Colonic mucosa (tissue), 4 donors: ENCODE measurements around the gene VSIG2. TPM values are rescaled to one million over a fixed set of nuclear protein-coding genes. Genes with fewer than 3 reads are reported as not detected.

Experiments
- DNase-seq: peaks from one replicate; pipeline ENCODE4 v3.0.0-alpha.2; 2020
- H3K27ac ChIP-seq: fragments of 200-600 bp; one replicate; pipeline ENCODE4 v1.8.0; 2021
- H3K27me3 ChIP-seq: fragments of 200-600 bp; one replicate; pipeline ENCODE4 v1.8.0; 2021
- H3K36me3 ChIP-seq: fragments of 200-600 bp; one replicate; pipeline ENCODE4 v1.8.0; 2021
- H3K4me1 ChIP-seq: fragments of 200-600 bp; one replicate; pipeline ENCODE4 v1.8.0; 2021; ENCODE audit warnings: mild to moderate bottlenecking
- H3K4me3 ChIP-seq: fragments of 200-600 bp; one replicate; pipeline ENCODE4 v1.8.0; 2021
- H3K9ac ChIP-seq, 2 donors: one replicate each; pipeline ENCODE4 v1.7.0; 2013; ENCODE audit warnings: control low read depth in 2 of 2, low read depth in 2 of 2, low read length in 2 of 2
- H3K9me3 ChIP-seq: fragments of 200-600 bp; one replicate; pipeline ENCODE4 v1.8.0; 2021
- intact Hi-C: fragments of 100-400 bp; cut with DNase I; formaldehyde crosslinking; loops from one replicate; pipeline ENCODE4 v1.14.1; 2022
- total RNA-seq, 2 donors: library from RNA; stranded (reverse); fragmentation: NEBNext Ultra II Directional in 1 of 2; extraction: Animal tissue kit (Norgen Biotek cat#: 25700) in 1 of 2; gene quantifications; one replicate each; pipeline ENCODE4 v1.2.1, GENCODE V29; 2021
- TF ChIP-seq, protein P1 (sequence below): fragments of 200-600 bp; IDR thresholded peaks from one replicate; pipeline ENCODE4 v1.8.0; 2022; ENCODE audit warnings: antibody characterized with exemption, mild to moderate bottlenecking
- donor health status: healthy.
- donor health status: DM: no; HTN: no; CAD: no.
- donor health status: DM: no; HTN: no; CAD: no.

VSIG2 gene
- total RNA-seq, 2 donors from 2014 or later = 122 to 155 TPM

- H3K9ac ChIP-seq = no peak overlapping the region
- H3K9me3 ChIP-seq = no peaks in the 10 kb centered on the region
- H3K36me3 ChIP-seq = no peaks in the 10 kb centered on the region
- TF ChIP-seq, protein P1, sequence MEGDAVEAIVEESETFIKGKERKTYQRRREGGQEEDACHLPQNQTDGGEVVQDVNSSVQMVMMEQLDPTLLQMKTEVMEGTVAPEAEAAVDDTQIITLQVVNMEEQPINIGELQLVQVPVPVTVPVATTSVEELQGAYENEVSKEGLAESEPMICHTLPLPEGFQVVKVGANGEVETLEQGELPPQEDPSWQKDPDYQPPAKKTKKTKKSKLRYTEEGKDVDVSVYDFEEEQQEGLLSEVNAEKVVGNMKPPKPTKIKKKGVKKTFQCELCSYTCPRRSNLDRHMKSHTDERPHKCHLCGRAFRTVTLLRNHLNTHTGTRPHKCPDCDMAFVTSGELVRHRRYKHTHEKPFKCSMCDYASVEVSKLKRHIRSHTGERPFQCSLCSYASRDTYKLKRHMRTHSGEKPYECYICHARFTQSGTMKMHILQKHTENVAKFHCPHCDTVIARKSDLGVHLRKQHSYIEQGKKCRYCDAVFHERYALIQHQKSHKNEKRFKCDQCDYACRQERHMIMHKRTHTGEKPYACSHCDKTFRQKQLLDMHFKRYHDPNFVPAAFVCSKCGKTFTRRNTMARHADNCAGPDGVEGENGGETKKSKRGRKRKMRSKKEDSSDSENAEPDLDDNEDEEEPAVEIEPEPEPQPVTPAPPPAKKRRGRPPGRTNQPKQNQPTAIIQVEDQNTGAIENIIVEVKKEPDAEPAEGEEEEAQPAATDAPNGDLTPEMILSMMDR = no peak
- DNase-seq = no peak
- intact Hi-C loops = no loop called here
- H3K4me1 ChIP-seq = peaks cover 10% of the 10 kb centered on the region
- H3K27ac ChIP-seq = no peak overlapping the region
- no peaks in the 10 kb centered on the region for H3K27me3 ChIP-seq
- H3K4me3 ChIP-seq = no peak overlapping the region
Observed at GRCh38 chr11:124796312-124796711, 44.3 kb upstream of the VSIG2 start.

DNA sequence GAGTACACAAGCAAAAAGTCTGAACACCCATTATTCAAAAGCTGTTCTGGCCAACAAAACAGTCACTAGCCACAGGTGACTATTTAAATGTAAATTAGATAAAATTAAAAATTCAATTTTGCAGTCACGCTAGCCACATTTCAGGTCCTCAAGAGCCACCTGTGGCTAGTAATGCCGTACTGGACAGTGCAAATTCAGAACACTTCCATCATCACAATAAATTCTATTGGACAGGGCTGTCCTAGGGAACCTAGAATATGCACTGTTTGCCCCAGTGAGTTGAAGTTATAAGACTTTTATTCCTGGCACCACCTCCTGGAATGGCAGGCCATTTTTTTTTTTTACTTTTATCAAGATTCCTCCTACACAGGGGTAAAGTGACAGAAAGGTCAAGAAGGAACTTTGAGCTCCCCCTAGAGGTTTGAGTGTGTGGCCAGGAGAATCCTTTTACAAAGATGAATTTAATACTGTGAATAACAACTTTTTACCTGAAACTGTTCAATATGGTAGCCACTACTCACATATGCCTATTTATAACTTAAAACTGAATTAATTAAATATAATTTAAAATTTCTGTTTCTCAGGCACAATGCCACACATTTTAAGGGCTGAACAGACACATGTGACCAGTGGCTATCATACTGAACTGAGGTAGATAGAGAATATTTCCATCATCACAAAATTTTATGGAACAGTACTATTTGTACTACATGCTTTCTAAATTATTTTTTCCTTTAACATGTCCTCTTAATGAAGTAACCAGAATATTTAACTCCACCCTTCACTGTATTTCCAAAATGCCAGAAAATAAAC, 41.6 kb upstream of the VSIG2 start:
- peaks cover 4% of the 10 kb centered on the region for H3K4me1 ChIP-seq
- no peaks in the 10 kb centered on the region for H3K27me3 ChIP-seq
- TF ChIP-seq, protein P1 = peak; percentile 74
- H3K9ac ChIP-seq = no peak overlapping the region
- H3K36me3 ChIP-seq = no peaks in the 10 kb centered on the region
- no peaks in the 10 kb centered on the region for H3K9me3 ChIP-seq
- no peak overlapping the region for H3K4me3 ChIP-seq
- no peak overlapping the region for H3K27ac ChIP-seq
- intact Hi-C loops = loop anchor here (5.0 kb wide), 1 partner anchor 126 kb away; no protein-coding TSS in a partner anchor
- DNase-seq = peak; percentile 54

GRCh38 chr11:124791626-124792341, 39.7 kb upstream of the VSIG2 start:
- Histone ChIP-seq H3K4me3 (no peak overlapping the region), H3K9ac (no peak overlapping the region), H3K9me3 (no peaks in the 10 kb centered on the region), H3K4me1 (no peaks in the 10 kb centered on the region), H3K27ac (no peak overlapping the region), H3K27me3 (no peaks in the 10 kb centered on the region), H3K36me3 (no peaks in the 10 kb centered on the region)
- DNase-seq = no peak
- intact Hi-C loops = loop anchor here (5.0 kb wide), 1 partner anchor 124 kb away; no protein-coding TSS in a partner anchor
- TF ChIP-seq, protein P1 = no peak

DNA sequence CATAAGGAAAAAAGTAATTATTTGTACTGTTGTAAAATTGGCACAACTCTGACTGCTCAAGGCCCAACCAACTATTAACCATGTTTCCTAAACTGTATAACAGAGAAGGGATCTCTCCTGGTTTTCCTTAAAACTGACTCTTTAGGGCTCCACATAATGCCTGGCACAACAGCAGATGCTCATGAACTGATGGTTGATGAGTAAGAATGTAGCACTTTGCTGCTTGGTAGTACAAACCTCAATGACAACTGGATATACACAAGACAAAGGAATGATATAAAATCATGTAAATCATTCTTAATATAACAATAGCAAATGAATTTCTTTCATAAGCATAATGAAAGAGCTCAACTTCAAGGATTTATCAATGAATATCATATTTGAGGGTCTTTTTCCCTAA, 36.5 kb upstream of the VSIG2 start:
- Histone ChIP-seq H3K4me3 (no peak overlapping the region), H3K9ac (no peak overlapping the region), H3K9me3 (no peaks in the 10 kb centered on the region), H3K27ac (no peak overlapping the region), H3K27me3 (no peaks in the 10 kb centered on the region), H3K4me1 (no peaks in the 10 kb centered on the region), H3K36me3 (no peaks in the 10 kb centered on the region)
- TF ChIP-seq, protein P1 = no peak
- intact Hi-C loops = no loop called here
- DNase-seq = no peak

GRCh38 chr11:124784051-124784450, 32.0 kb upstream of the VSIG2 start:
- Histone ChIP-seq H3K9me3 (no peaks in the 10 kb centered on the region), H3K4me1 (no peaks in the 10 kb centered on the region), H3K27ac (no peak overlapping the region), H3K9ac (no peak overlapping the region), H3K4me3 (no peak overlapping the region), H3K27me3 (no peaks in the 10 kb centered on the region), H3K36me3 (no peaks in the 10 kb centered on the region)
- TF ChIP-seq, protein P1 = no peak
- DNase-seq = no peak
- intact Hi-C loops = no loop called here
